OCI-LY3 (cell line): ENCODE results near the gene NUBPL.

ENCODE experiments used
- H2AFZ ChIP-seq: fragments of 200-600, 300-600 bp; shearing (Covaris generic); 2 replicates; pipeline ENCODE4 v1.6.0; 2014; ENCODE audit warnings: antibody characterized with exemption, low read depth, low read length
- H3K27ac ChIP-seq: fragments of 200-600, 300-600 bp; sonication (generic); 2 replicates; pipeline ENCODE4 v1.5.1; 2014; ENCODE audit warnings: mild to moderate bottlenecking, low read length, moderate library complexity, mixed read lengths
- H3K27me3 ChIP-seq: fragments of 200-600, 300-600 bp; sonication (generic); 2 replicates; pipeline ENCODE4 v1.6.1; 2014; ENCODE audit warnings: low read depth, low read length, mixed read lengths
- H3K36me3 ChIP-seq: fragments of 200-600, 300-600 bp; sonication (generic); replicated peaks from 2 replicates; pipeline ENCODE3; 2014; ENCODE audit warnings: low read depth, low read length, mixed read lengths
- H3K4me1 ChIP-seq: fragments of 300-600, 200-600 bp; sonication (generic); 2 replicates; pipeline ENCODE4 v1.6.1; 2014; ENCODE audit warnings: low read length, mixed read lengths
- H3K4me2 ChIP-seq: fragments of 200-600, 300-600 bp; sonication (generic); 2 replicates; pipeline ENCODE4 v1.6.1; 2014; ENCODE audit warnings: low read length, mixed read lengths
- H3K4me3 ChIP-seq: fragments of 300-600, 200-600 bp; sonication (generic); 2 replicates; pipeline ENCODE4 v1.5.1; 2014; ENCODE audit warnings: antibody characterized with exemption, mild to moderate bottlenecking, low read length, moderate library complexity
- H3K79me2 ChIP-seq: fragments of 300-600, 200-600 bp; shearing (Covaris generic); 2 replicates; pipeline ENCODE4 v1.6.1; 2014; ENCODE audit warnings: mild to moderate bottlenecking, low read length, mixed read lengths
- H3K9ac ChIP-seq: fragments of 300-600, 200-600 bp; shearing (Covaris generic); 2 replicates; pipeline ENCODE4 v1.6.0; 2014; ENCODE audit warnings: mild to moderate bottlenecking, low read length, moderate library complexity
- H3K9me3 ChIP-seq: fragments of 200-600, 300-600 bp; shearing (Covaris generic); 2 replicates; pipeline ENCODE4 v1.6.1; 2014; ENCODE audit warnings: low read length, mixed read lengths; ENCODE audit not compliant: insufficient read depth
- H4K20me1 ChIP-seq: fragments of 200-600, 300-600 bp; sonication (generic); 2 replicates; pipeline ENCODE4 v1.6.1; 2016; ENCODE audit warnings: low read length, mixed read lengths; ENCODE audit not compliant: insufficient read depth
- CTCF ChIP-seq: fragments of 200-600, 300-600 bp; sonication (generic); IDR thresholded peaks from 2 replicates; pipeline ENCODE4 v1.5.1; 2014; ENCODE audit warnings: antibody characterized with exemption, low read length, low read depth
- EZH2phosphoT487 ChIP-seq: fragments of 200-600 bp; shearing (Covaris generic); IDR thresholded peaks from 2 replicates; pipeline ENCODE4 v1.6.1; 2018; ENCODE audit warnings: antibody characterized with exemption, mixed run types, low read depth

The NUBPL gene

GRCh38 chr14:31572955-31573354 is 11.8 kb downstream of the NUBPL start:
- Histone ChIP-seq H3K9me3 (no peaks in the 10 kb centered on the region), H3K27ac (no peak overlapping the region), H3K36me3 (peaks cover 9% of the 10 kb centered on the region), H4K20me1 (no peaks in the 10 kb centered on the region), H3K79me2 (no peaks in the 10 kb centered on the region), H2AFZ (no peak overlapping the region), H3K27me3 (no peaks in the 10 kb centered on the region), H3K4me1 (no peaks in the 10 kb centered on the region), H3K4me3 (no peak overlapping the region), H3K4me2 (no peak overlapping the region), H3K9ac (no peak overlapping the region)
- TF ChIP-seq EZH2phosphoT487 (no peak), CTCF (no peak)

- Histone ChIP-seq H3K27ac (no peak overlapping the region), H3K79me2 (no peaks in the 10 kb centered on the region), H3K9me3 (no peaks in the 10 kb centered on the region), H3K27me3 (no peaks in the 10 kb centered on the region), H2AFZ (no peak overlapping the region), H4K20me1 (no peaks in the 10 kb centered on the region), H3K9ac (no peak overlapping the region), H3K36me3 (peaks cover 3% of the 10 kb centered on the region), H3K4me1 (no peaks in the 10 kb centered on the region), H3K4me2 (no peak overlapping the region), H3K4me3 (no peak overlapping the region)
- no peak for TF ChIP-seq EZH2phosphoT487
- TF ChIP-seq CTCF: no peak
These were observed 15.7 kb downstream of the NUBPL start for GRCh38 chr14:31576949-31577348.

GRCh38 chr14:31578266-31578665 is 17.1 kb downstream of the NUBPL start:
- H3K27ac ChIP-seq: no peak overlapping the region
- TF ChIP-seq CTCF (no peak), EZH2phosphoT487 (no peak)
- H3K27me3 ChIP-seq: no peaks in the 10 kb centered on the region

GRCh38 chr14:31578792-31579501 is 17.7 kb downstream of the NUBPL start:
- no peaks in the 10 kb centered on the region for H3K9me3 ChIP-seq
- H3K4me3 ChIP-seq: no peak overlapping the region
- H3K27ac ChIP-seq: no peak overlapping the region
- peaks cover 3% of the 10 kb centered on the region for H3K36me3 ChIP-seq
- H2AFZ ChIP-seq: no peak overlapping the region
- H3K9ac ChIP-seq: no peak overlapping the region
- H3K4me2 ChIP-seq: no peak overlapping the region
- H3K4me1 ChIP-seq: no peaks in the 10 kb centered on the region
- TF ChIP-seq EZH2phosphoT487 (no peak), CTCF (no peak)
- H3K27me3 ChIP-seq: no peaks in the 10 kb centered on the region
- no peaks in the 10 kb centered on the region for H4K20me1 ChIP-seq
- no peaks in the 10 kb centered on the region for H3K79me2 ChIP-seq

More at GRCh38 chr14:31578266-31578665, 17.1 kb downstream of the NUBPL start:
- H3K4me3 ChIP-seq: no peak overlapping the region
- H3K4me1 ChIP-seq: no peaks in the 10 kb centered on the region
- H4K20me1 ChIP-seq: no peaks in the 10 kb centered on the region
- H3K36me3 ChIP-seq: peaks cover 3% of the 10 kb centered on the region
- H3K9me3 ChIP-seq: no peaks in the 10 kb centered on the region
- no peaks in the 10 kb centered on the region for H3K79me2 ChIP-seq
- H3K9ac ChIP-seq: no peak overlapping the region
- no peak overlapping the region for H2AFZ ChIP-seq
- H3K4me2 ChIP-seq: no peak overlapping the region
